Measurements from ENCODE around the gene ST7. TPM values are rescaled to one million over a fixed set of nuclear protein-coding genes. Genes with fewer than 3 reads are reported as not detected.
"Not testable (repeated sequence)": the region's sequence is repeated elsewhere in the genome, so short reads cannot be mapped to it uniquely, and the experiment has no call there.

The ST7 gene
- total RNA-seq, 4 donors from 2014 or later, result 23.7 to 29.5 (median 25.5) TPM

DNA sequence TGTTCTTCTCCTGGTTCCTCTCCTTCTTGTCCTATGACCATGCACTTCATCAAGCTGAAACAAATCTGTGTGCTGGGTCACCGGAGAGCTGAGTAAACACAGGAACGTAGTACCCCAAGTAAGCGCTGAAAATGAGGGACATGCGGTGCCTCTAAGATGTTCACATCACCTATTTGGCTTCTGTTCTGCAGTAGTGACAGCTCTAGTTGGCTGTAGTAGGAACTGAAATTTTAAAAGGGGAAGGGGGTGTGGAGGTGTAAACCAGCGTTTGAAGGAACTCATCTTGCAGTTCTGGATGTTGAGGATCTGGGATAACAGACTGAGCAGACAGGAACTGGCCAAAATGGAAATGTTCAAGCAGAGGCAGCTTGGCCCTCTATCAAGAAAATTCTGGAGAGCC, 284.3 kb downstream of the ST7 start:
- DNase-seq (ENCODE audit: low spot score) (no peak), ATAC-seq (ENCODE audit: low FRiP score) (no peak)
- TF ChIP-seq, protein P1, sequence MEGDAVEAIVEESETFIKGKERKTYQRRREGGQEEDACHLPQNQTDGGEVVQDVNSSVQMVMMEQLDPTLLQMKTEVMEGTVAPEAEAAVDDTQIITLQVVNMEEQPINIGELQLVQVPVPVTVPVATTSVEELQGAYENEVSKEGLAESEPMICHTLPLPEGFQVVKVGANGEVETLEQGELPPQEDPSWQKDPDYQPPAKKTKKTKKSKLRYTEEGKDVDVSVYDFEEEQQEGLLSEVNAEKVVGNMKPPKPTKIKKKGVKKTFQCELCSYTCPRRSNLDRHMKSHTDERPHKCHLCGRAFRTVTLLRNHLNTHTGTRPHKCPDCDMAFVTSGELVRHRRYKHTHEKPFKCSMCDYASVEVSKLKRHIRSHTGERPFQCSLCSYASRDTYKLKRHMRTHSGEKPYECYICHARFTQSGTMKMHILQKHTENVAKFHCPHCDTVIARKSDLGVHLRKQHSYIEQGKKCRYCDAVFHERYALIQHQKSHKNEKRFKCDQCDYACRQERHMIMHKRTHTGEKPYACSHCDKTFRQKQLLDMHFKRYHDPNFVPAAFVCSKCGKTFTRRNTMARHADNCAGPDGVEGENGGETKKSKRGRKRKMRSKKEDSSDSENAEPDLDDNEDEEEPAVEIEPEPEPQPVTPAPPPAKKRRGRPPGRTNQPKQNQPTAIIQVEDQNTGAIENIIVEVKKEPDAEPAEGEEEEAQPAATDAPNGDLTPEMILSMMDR (IDR thresholded peaks at IDR 0.05), result no peak

DNA sequence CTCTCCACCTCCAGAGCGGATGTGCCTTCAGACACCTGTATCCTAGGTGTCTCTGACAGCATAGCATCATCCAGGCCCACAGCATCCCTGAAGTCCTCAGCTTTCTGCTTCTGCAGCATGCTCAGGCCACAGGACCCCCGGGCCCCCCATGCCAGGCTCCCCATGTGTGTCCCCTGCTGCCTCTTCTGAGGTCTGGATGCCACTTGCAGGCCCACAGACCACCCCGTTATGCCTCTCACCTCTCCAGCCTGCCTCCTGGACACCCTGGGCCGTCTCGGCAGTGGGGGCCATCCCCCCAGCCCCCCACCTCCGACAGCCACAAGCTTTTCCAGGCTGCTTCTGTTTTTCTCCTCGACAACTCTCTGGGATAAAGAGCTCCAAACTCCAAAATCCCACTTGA, 285.2 kb downstream of the ST7 start:
- TF ChIP-seq, protein P1 (IDR thresholded peaks at IDR 0.05), result no peak
- DNase-seq (ENCODE audit: low spot score), result no peak
- ATAC-seq (ENCODE audit: low FRiP score), result no peak

DNA sequence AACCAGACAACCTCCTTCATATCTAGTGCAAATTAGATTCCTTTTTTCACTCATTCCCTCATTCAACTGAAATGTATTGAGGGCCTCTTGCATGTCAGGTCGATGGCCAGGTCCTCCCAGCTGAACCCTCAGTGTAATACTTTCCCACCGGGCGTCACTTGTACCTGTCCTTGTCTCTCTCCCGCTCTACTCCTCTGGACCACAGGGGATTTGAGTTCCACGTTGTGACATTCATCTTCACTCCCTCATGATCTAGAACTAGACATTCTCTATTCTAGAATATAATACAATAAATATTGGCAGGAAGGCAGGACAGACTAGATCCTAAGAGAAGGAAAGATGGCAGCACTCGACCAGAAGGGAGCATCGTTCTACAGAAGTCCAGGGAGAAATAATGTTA, 285.6 kb downstream of the ST7 start:
- TF ChIP-seq, protein P1 (IDR thresholded peaks at IDR 0.05), result no peak
- DNase-seq (ENCODE audit: low spot score), result no peak
- ATAC-seq (ENCODE audit: low FRiP score), result no peak

DNA sequence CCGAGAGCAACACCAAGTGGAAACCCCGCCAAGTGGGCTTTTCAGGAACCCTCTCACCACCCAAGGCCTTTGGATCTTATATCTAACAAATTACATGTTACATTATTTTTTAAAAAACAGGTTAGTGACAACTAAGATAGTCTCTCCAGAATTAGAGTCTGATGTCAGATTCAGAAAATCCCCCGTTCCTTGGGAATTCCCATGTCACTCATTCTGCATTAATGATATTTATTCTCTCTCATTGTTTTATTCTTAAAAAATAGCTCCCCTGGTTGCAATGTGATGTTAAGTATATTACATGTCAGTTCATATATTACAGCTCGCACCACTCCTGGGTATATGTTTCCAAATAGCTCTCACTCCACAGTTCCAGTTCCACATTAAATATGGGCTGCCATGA, 287.8 kb downstream of the ST7 start:
- TF ChIP-seq, protein P1 (IDR thresholded peaks at IDR 0.05), result no peak
- no peak for DNase-seq (ENCODE audit: low spot score)
- ATAC-seq (ENCODE audit: low FRiP score), result no peak

DNA sequence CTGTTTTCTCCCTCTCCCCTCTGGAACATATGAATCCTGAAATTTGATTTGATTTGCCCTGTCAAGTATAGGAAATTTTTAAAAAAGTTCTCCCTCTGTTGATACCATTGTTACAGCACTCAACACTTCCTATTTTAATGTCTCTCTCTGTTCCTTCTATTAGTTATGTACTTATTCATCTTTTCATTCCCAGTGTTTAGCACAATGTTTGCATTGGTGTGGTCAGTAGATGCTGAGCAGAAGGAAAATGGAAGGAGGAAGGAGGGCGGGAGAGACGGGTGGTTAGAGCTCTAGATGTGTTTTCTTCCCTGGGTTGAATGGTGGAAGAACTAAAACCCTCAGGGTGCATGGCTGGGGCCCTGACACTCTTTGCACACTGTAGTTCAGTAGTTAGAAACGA, 290.1 kb downstream of the ST7 start:
- no peak for ATAC-seq (ENCODE audit: low FRiP score)
- no peak for DNase-seq (ENCODE audit: low spot score)
- TF ChIP-seq, protein P1 (IDR thresholded peaks at IDR 0.05), result no peak

DNA sequence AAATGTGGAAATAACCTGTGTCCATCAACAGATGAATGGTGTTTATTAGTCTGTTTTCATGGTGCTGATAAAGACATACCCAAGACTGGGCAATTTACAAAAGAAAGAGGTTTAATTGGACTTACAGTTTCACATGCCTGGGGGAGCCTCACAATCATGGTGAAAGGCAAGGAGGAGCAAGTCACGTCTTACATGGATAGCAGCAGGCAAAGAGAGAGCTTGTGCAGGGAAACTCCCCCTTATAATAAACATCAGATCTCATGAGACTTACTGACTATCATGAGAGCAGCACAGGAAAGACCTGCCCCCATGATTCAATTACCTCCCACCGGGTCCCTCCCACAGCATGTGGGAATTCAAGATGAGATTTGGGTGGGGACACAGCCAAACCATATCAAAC, 292.4 kb downstream of the ST7 start:
- not testable (repeated sequence) for ATAC-seq (ENCODE audit: low FRiP score); DNase-seq (ENCODE audit: low spot score)

DNA sequence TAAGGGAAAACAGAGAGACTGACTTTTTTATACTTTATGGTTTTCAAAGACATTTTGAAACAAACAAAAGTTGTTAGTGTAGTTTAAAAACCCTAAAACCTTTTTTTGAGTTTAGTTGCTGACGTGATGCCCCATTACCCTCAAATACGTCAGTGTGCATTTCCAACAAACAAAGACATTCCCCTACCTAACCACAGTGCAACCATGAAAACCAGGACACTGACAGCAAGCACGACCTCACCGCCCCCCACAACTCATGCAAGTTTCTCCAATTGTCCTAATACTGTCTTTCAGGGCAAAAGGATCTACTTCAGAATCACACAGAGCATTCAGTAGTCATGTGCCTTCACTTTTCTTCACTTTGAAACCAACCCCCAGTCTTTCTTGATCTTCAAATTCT, 294.5 kb downstream of the ST7 start:
- DNase-seq (ENCODE audit: low spot score) (no peak), ATAC-seq (ENCODE audit: low FRiP score) (no peak)
- TF ChIP-seq, protein P1 (IDR thresholded peaks at IDR 0.05), result no peak

DNA sequence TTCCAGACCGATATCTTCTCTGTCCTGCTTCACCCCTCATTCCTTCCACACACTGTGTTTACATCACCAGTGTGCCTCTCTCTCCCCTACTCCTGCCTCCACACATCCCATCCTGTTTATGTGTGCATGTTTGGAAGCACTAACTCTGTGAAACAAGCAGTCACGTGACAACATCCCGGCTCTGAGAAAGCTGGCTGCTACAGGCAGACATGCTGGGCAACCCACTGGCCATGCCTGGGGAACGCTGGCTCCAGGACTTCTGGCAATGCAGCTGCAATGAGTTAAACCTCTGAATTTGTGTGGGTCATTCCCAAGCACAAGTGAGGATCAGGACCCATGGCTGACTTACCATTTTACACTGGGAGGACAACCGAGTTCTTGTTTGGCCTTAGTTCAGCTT, 295.5 kb downstream of the ST7 start:
- DNase-seq (ENCODE audit: low spot score), result no peak
- TF ChIP-seq, protein P1 (IDR thresholded peaks at IDR 0.05), result no peak
- ATAC-seq (ENCODE audit: low FRiP score), result no peak

All from omental fat pad (tissue), 4 donors.